GM10248 (cell line): ENCODE results near the gene GMCL2.

Source experiments
- CTCF ChIA-PET: fragments of 300-600 bp; sonication (Branson Sonifier 250); formaldehyde crosslinking; extraction: SDS; loops from one replicate; lab custom pipeline; 2021; ENCODE audit warnings: antibody characterized with exemption; lab: Yijun Ruan, JAX
- POLR2A ChIA-PET: fragments of 350-650 bp; sonication (Branson Sonifier 250); formaldehyde crosslinking; extraction: SDS; loops from one replicate; lab custom pipeline; 2020; ENCODE audit warnings: antibody characterized with exemption; lab: Yijun Ruan, JAX
- DNase-seq: peaks from one replicate; pipeline ENCODE4 v3.0.0; 2012; ENCODE audit errors: extremely low spot score
- TF ChIP-seq, protein P1 (sequence below): IDR thresholded peaks from 2 replicates; pipeline ENCODE4 v1.5.1; 2012; ENCODE audit warnings: mild to moderate bottlenecking, low read depth; ENCODE audit errors: extremely low read depth, missing control alignments, control extremely low read depth

GMCL2 gene

DNA sequence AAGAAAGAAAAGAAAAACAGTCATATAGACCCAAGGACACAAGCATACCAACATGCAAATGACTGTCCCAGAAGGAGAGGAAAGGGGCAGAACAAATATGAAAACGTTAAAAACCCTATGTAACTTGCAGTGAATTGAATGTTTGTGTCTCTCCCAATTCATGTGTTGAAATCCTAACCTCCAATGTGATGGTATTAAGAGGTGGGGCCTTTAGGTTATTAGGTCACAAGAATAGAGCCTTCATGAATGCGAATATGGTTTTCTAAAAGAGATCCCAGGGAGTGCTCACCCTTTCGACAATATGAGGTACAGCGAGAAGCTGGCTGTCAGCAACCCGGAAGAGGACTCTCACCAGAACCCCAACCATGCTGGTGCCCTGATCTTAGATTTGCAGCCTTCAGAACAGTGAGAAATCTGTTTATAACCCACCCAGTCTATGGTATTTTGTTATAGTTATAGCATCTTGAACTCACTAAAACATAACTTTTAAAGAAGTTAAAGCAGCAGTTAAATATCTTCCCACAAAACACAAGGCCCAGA lies 31.1 kb upstream of the GMCL2 start:
- TF ChIP-seq, protein P1, sequence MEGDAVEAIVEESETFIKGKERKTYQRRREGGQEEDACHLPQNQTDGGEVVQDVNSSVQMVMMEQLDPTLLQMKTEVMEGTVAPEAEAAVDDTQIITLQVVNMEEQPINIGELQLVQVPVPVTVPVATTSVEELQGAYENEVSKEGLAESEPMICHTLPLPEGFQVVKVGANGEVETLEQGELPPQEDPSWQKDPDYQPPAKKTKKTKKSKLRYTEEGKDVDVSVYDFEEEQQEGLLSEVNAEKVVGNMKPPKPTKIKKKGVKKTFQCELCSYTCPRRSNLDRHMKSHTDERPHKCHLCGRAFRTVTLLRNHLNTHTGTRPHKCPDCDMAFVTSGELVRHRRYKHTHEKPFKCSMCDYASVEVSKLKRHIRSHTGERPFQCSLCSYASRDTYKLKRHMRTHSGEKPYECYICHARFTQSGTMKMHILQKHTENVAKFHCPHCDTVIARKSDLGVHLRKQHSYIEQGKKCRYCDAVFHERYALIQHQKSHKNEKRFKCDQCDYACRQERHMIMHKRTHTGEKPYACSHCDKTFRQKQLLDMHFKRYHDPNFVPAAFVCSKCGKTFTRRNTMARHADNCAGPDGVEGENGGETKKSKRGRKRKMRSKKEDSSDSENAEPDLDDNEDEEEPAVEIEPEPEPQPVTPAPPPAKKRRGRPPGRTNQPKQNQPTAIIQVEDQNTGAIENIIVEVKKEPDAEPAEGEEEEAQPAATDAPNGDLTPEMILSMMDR = no peak
- DNase-seq = no peak
- ChIA-PET CTCF (no interaction called here), POLR2A (interaction anchor here (2.7 kb wide), 1 partner anchor 12 kb away, joined by 17 read pairs; no protein-coding TSS in a partner anchor)

- TF ChIP-seq, protein P1 = no peak
- POLR2A ChIA-PET = interaction anchor here (1.3 to 5.1 kb wide), 3 partner anchors 10 to 14 kb away, joined by 5 to 39 read pairs (median 17); partner anchors contain the start of gene HNRNPAB
- CTCF ChIA-PET = interaction anchor here (0.9 kb wide), 1 partner anchor 12 kb away, joined by 3 read pairs; no protein-coding TSS in a partner anchor
- no peak for DNase-seq
Measured at GRCh38 chr5:178216779-178217178, 29.6 kb upstream of the GMCL2 start.

DNA sequence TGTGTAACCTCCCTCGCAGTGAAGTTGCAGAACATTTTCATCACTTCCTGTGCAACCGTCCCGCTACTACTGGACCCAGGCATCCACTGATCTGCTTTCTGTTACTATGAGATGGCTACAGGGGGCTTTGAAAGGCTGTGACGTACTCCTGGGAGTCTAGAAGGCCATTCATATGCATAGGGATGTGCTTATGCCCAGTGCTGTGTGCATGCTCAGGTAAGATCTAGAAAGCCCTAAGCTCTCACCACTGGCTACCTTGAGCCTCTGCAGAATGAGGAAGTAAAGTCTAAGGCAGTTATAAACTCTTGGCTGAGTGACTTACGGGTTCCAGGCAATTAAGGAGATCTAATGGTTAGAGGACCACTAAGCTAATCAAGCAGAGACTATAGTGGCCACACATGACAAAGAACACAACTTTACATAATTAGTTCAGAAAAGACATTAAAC lies 28.9 kb upstream of the GMCL2 start:
- POLR2A ChIA-PET = interaction anchor here (1.3 to 5.1 kb wide), 3 partner anchors 9 to 15 kb away, joined by 5 to 39 read pairs (median 17); partner anchors contain the start of gene HNRNPAB
- DNase-seq = no peak
- TF ChIP-seq, protein P1 = no peak
- CTCF ChIA-PET = interaction anchor here (0.9 to 2.0 kb wide), 2 partner anchors 13 to 19 kb away, joined by 3 to 5 read pairs; no protein-coding TSS in a partner anchor

GRCh38 chr5:178215280-178216002 lies 28.3 kb upstream of the GMCL2 start:
- no peak for DNase-seq
- TF ChIP-seq, protein P1 = no peak
- CTCF ChIA-PET = interaction anchor here (2.0 kb wide), 1 partner anchor 20 kb away, joined by 5 read pairs; no protein-coding TSS in a partner anchor
- POLR2A ChIA-PET = interaction anchor here (1.3 to 5.1 kb wide), 3 partner anchors 9 to 15 kb away, joined by 5 to 39 read pairs (median 17); partner anchors contain the start of gene HNRNPAB

- CTCF ChIA-PET = interaction anchor here (1.0 to 2.0 kb wide), 2 partner anchors 17 to 21 kb away, joined by 3 to 5 read pairs; no protein-coding TSS in a partner anchor
- TF ChIP-seq, protein P1 = no peak
- DNase-seq = no peak
- POLR2A ChIA-PET = interaction anchor here (0.9 to 5.1 kb wide), 2 partner anchors 10 kb away, joined by 3 to 39 read pairs; partner anchors contain the start of gene HNRNPAB
Measured at GRCh38 chr5:178214160-178214803, 27.1 kb upstream of the GMCL2 start.
